Activated CD4-positive, alpha-beta T cell treated with anti-CD3 and anti-CD28 coated beads, Interleukin-2, amount 50 U/mL, for 48 hours (primary cell): ENCODE data around the gene DMD.
"Not testable (repeated sequence)": the region's sequence is repeated elsewhere in the genome, so short reads cannot be mapped to it uniquely, and the experiment has no call there.

Experiments
- DNase-seq, 2 experiments: peaks; one replicate each; pipeline ENCODE4 v3.0.0-alpha.2; 2020

DMD gene

DNA sequence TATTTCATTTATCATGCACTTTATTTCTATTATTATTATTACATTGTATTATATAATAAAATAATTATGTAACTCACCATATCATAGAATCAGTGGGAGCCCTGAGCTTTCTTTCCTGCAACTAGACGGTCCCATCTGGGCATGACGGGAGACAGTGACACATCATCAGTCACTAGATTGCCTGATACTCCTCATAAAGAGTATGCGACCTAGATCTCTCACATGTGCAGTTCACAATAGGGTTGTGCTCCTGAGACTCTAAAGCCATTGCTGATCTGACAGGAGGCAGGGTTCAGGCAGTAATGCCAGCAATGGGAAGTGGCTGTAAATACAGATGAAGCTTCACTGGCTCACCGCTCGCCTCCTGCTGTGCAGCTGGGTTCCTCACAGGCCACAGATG is 62.3 kb downstream of the DMD start:
- no peak for DNase-seq

DNA sequence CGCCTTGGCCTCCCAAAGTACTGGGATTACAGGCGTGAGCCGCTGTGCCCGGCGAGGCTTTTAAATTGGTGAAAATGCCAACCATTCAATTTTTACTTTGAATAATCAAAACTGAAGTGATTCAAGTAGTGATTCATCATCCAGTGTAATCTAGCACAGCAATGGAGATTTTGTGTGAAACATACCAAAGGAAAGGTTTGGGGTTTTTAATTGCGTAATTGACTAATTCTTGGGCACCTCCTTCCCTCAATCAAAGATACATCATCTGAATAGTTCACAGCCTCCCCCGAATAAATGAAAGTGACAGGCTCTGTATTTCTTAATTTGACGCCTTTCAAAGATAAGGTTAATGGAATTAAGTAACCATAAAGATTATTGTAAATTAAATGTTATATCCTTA is 69.0 kb downstream of the DMD start:
- no peak for DNase-seq

DNA sequence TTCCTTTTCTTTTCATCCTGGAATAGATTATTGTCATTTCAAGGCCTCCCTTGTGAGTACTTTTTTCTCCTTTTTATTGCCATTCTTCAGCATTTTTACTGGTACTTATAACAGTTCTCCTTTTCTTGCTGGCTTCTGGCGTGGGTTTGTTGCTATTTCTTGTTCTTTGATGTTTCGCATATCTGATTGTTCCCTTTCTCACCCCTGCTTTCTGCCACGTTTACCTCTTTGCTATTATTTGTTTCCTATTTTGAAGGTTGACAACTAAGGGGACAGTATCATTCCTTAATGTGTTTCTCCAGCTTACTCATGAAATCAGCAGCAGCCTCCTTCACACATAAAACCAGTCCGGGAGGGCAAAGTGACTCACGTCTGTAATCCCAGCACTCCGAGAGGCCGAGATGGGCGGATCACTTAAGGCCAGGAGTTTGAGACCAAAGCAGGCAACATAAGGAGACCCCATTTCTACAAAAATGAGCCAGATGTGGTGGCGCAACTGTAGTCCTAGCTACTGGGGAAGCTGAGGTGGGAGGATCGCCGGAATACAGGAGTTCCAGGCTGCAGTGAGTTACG is 72.6 kb downstream of the DMD start:
- no peak for DNase-seq

DNA sequence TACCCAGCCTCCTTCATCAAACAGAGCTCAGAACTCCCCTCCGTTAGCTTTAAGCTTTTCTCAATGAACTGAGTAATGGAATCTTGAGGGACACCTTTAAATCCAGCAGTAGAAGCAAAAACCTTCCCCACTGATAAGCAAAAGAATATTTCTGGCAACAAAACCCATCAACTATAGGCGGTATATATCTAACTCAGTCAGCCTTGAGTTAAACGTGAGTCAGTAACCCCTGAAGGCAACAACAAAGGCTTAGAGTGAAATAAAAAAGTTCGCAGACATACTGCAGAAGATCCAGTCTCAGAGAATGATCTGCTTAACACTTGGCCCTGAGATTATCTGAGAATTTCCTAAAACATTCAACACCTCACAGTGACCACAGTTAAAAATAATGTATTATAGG is 77.2 kb downstream of the DMD start:
- DNase-seq: no peak

DNA sequence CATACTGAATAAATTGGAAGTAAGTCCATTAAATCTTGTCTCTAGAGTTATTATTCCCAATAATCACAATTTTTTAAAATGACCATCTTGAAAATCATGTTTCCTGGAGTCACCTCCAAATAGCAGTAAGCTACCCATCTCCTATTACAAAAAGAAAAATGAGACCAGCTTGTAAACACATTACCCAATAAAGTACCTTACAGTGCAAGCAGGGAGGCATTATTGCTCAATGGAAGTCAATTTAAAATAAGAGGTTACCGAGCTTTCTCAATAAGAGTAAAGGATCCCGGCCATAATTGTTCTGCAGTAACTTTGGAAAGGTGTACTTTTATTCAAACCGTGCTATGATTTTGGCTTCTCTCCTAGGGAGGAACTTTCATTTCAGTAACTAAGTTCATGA is 78.0 kb downstream of the DMD start:
- DNase-seq: no peak

DNA sequence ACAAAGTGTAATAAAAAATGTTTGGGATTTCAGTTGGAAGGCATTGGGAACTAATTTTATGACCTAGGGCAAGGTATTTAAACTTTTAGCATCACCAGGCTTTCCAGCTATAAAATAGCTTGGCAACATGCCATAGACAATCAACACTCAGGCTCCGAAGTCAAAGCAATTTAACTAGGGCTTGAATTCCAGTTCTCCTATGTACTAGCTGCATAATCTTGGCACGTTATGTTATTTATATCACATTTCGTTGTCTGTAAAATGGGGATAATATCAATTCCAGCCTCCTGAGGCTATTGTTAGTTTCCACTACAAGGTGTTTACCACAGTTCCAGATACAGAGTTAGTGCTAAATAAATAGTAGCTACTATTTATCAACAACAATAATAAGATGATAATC is 78.8 kb downstream of the DMD start:
- DNase-seq: no peak

DNA sequence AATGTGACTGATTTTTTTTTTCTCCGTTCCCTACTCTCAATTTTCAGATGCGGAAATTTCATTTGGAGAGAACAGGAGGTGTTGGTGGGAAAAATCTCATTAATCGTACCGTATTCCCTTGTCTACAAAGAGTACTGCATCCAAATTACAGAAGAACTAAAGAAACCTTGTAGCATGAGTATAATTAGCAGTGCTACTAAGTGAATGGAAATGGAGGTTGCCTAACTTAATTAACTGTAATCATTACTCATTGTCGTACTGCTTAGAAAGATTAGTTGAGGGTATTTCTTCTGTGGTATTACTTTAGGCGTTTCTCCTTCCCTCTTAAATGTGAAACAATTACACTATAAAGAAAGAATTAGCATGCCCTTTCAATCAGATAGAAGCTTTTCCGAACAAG is 81.7 kb downstream of the DMD start:
- no peak for DNase-seq

DNA sequence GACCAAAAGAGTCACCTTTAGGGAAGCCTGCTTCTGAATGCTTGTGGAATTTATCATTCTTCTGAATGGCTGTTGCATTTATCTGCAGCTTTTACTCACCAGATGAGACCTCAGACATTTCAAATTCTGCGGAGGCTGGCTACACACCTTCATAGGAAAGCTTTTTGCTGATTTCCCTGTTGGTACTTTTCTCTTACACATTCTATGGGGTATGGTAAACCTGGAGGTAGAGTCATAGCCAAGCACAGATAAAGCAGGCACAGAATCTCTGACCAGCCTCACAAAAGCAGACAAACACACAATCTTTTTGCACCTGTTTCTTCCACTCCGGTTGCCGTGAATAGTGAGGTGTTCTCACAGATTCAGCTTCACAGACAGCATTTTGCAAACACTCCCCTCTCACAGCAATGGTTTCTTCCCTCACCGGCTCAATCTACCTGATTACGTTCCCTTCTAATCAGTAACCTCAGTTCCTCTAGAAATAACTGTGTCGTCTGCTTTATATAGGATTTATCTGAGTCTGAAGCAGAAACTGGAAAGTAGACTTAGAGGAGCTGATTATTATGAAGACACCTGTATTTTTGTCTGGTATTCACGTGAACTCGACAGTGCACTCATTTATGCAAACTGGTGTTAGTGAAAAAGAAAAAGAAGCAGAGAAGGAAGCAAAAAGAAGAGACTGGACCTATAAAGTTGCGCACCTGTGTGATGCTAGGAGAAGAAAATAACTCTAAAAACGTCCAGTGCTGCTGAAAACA is 83.1 kb downstream of the DMD start:
- no peak for DNase-seq

DNA sequence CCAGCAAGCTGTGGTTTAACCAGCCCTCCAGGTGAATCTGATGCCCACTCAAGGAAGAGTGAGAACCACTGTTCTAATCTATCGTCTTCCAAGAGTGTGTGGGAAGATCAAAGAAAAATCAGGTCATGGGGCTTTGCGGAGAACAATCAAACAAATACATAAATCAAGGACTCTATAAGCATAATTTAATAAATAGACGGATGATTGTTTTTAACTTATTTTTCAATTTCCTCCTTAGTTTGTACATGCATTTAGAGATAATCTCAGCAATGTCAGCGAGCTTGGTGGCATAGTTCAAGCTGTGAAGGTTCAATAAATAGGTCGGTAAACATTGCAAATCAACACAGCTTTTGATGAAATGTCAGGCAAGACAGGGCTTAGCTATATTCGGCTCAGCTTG is 84.9 kb downstream of the DMD start:
- no peak for DNase-seq

DNA sequence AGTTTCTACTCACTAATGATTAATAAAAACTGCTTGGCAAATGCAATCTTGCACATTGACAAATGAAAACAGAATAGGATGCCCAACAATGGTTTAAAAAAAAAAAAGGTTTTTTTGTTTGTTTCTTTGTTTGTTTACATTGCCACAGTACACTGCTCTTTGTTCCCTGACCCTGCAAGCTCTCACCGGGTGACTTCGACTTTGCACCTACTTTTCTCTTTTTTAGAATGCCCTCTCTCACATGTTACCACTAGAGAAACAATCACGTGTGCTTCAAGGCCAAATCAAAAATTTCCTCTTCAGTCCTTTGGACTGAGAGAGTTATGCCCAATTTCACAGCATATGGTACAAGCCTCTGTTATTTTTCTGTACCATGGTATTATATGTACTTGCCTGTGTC is 101.5 kb downstream of the DMD start:
- DNase-seq: no peak

DNA sequence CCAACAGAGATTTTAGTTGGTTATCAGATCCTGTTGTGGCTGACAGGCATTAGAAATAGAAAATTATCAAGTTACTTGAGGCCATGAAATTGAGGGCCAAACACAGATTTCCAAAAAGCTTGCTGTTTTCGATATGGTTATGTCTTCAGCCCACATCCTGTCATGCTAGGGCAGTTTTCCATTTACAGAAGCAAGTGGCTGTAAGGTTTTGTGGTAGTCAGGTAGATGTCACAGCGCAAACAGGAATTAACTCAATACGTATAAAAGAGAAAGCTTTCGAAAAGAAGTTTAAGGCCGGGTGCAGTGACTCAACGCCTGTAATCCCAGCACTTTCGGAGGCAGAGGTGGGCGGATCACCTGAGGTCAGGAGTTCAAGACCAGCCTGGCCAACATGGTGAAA is 104.6 kb downstream of the DMD start:
- DNase-seq: no peak

DNA sequence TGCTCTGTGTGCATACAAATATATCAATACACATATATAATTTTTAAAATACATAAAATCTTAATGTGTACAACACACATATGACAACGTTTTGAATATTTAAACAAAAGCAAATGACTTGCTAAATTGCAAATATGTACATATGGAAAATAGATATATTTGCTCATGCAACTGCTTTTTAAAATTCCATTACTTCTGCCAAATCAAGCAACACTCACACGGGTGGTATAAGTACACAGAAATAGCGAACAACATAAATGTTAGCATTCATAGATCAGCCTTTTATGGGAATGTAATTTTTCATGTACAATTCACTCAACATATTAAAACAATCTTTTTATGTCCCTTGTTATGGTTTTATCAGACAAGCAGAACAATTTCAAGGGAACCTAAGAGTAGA is 116.3 kb downstream of the DMD start:
- DNase-seq: no peak

DNA sequence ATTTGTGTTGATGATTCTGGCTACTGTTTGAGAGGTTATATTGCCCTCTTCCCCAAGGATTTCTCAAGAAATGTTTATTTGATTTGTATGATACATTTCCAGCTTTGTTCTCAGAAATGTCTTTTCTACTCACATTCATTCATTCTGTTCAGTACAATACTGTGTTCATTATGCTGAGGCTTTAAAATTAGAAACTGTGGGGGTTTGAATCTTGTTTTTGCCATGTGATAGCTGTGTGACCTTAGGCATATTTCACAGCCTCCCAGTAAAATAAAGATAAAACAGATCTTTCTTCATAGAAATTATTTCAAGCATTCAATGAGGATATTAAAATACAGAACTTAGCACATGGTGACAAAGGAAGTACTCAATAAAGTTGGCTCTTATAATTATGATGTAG is 123.9 kb downstream of the DMD start:
- no peak for DNase-seq

DNA sequence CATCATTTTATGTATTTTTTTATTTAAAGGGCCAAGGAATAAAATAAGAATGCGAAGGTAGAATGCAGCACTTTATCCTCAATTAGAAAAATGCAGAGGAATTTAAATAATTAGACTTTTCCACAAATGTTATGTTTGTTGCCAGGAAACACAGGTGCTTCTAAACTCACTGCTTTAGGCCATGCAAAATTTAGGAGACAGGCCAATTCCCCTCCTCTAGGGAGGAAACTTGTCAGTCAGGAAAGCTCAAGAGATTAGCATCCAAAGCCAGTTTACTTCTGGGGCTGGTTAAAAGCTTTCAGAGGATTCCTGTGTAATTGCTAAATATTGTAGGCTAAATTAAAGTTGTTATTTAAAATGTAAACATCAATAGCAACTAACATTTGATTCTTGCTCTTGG is 124.5 kb downstream of the DMD start:
- DNase-seq: no peak

DNA sequence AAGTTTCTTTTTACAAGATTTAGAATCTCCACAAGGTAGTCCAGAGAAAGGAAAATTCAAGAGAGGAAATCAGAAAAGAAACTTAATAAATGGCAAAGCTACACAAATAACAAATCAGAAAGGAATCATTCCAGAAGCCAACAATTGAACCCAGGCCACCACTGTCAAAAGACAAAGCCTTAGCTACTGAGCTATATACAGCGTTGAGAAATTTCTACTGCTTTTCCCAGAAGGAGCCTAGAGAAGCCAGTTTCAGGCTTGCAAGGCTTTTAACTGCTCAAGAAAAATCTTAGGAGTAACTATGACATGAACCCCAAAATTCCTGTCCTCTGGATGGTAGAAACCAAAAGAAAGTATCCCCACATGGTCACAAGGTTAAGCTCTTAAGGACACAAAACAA is 129.0 kb downstream of the DMD start:
- no peak for DNase-seq

DNA sequence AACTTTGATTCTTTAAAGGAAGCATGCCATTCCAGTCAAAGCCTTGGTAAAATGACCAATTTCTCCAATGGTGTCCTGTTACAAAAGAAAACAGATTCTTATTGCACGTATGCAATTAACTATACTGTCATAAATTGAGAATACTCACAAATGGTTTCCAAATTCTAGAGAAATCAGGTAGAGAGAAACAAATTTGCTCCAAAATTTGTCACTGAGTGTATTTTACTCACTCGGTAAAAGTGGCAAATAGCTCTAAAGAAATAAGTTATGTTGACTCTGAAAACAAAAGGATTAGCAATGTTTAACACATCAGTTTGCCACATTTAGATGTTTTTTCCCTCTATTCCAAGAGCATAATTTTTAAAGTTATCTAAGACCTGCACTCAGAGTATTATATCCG is 133.1 kb downstream of the DMD start:
- no peak for DNase-seq

DNA sequence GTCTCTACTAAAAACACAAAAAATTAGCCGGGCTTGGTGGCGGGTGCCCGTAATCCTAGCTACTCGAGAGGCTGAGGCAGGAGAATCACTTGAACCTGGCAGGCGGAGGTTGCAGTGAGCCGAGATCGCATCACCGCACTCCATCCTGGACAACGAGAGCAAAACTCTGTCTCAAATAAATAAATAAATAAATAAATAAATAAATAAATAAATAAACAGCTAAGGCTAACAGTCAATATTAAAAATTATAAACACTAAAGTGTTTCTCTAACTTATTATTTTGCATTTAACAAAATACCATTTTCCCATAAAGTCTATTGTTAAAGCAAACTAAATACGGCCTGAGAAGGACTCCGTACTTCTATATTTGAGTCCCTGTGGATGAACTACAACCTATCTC is 137.7 kb downstream of the DMD start:
- DNase-seq: not testable (repeated sequence)

DNA sequence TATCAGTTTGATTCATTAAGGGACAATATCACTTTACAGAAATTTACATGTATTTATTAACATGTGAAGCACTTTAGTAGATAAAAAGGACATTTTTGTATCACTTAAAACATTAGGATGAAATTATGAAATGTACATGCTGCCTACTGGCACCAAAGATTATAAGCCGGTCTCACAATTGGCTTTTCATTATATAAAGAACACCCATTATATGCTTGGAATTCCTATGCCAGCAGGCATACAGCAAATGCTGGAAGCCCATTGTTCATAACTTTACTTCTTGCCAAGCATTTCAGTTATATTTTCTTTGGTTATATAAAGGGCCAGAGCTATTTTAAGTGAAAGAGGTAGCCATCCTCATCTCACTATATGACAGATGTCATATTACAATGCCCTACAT is 145.9 kb downstream of the DMD start:
- DNase-seq: no peak

DNA sequence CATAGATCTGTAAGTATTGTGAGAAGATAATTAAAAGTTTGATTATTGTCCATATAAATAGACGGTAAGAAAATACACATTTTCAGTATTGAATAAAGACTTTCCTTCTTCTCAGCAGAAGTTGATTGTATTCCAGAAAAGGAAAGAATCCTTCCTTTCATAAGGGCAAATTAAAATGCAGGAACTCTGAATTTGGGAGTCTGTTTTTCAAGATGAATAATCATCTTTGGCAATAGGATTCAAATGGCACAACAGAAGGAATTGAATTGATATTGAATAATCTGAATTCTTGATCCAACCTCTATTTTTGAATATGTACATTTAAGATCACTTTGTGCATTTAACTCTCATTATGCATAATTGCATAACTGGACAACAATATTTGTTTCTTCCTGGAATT is 149.3 kb downstream of the DMD start:
- no peak for DNase-seq

DNA sequence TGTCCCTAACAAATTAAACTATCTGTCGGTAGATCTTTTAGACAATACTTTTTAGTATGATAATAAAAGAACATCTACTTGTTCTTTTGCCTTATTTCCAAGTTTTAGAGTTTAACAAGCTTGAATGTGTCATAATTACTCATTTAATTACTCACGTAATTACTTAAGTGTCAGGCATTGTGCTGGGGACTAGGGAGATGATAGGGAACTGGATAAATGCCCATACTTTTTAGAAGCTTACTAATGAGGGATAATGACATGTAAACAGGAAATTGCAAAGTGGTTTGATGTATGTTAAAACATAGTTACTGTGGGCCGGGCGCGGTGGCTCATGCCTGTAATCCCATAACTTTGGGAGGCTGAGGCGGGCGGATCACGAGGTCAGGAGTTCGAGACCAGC is 158.3 kb downstream of the DMD start:
- no peak for DNase-seq

DNA sequence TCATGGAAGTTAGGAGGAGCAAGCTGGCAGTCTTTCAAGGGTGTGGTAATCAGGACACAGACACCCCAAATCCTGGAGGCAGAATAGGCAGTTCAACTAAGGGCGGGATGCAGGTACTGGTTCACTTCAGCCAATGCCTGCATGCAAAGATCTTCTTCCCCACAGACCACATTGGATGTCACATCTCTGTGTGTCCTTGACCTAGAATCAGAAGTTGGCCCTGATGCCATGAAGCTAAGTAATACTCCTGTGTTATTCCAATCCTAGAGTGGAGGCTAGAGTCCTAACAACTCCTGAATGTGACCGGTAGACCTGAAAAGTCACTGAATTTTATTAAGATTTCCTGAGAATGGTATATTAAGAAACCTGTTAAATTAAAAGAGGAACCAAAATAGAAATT is 165.5 kb downstream of the DMD start:
- no peak for DNase-seq

DNA sequence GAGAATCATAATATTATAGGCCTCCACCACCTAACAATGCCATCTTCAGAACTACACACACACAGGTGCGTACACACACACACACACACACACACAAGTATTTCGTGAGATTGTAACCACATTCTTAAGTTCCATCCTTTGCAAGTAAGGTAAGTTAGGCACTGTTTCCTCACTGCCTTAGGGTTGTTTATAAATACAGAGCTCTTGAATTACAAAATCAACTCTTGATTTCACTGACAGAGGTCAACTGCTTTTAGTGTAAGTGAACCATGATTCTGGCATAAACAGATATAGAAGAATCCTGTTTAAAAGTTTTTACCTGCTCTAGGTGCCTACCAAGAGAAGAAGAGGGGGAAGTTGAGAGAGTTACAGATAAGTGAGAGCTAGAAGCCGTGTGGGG is 166.1 kb downstream of the DMD start:
- no peak for DNase-seq

DNA sequence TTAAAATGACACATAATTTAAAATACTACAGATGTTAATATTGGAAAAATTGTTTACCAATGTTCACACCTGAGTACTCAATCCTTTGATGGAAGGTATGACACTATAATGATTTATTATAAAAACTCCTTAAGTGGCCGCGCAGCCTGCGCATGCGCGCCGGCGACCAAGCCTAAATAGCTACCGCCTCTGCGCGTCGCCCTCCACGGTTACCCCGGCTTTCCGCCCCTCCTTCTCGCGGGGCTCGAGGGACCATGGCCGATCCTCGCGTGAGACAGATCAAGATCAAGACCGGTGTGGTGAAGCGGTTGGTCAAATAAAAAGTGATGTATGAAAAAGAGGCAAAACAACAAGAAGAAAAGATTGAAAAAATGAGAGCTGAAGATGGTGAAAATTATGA is 170.2 kb downstream of the DMD start:
- DNase-seq: no peak

DNA sequence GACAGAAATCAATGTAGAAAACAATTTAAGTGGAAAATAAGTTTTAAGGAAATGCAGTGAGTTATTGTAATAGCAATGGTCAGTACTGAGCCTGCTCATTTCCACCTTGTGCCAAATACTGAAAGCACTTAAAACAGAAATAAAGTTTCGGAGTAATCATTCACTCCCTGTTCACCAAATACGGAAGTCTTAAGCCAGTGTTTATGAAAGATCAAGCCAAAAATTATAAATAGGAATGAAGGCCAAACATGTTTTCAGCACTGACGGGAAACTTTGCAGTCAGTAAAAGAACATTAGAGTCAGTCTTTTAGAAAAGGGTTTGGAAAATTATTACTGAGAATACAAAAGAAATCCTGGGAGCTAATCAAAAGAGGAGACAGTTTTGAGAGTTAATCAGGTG is 178.6 kb downstream of the DMD start:
- no peak for DNase-seq

DNA sequence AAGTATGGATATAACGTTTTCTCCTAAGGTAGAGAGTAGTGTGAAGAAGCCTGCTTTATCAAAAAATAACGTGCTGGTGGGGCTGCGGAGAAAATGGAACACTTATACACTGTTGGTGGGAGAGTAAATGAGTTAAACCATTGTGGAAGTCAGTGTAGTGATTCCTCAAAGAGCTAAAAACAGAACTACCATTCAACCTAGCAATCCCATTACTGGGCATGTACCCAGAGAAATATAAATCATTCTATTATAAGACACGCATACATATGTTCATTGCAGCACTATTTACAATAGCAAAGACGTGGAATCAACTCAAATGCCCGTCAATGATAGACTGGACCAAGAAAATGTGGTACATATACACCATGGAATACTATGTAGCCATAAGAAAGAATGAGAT is 196.4 kb downstream of the DMD start:
- DNase-seq: no peak
